ENCODE results near the gene CFAP20DC.
A peak's percentile ranks its signal among the peaks of the same experiment; 100 is the strongest.
"Not testable (repeated sequence)": the region's sequence is repeated elsewhere in the genome, so short reads cannot be mapped to it uniquely, and the experiment has no call there.

CFAP20DC gene

GRCh38 chr3:58698246-58698645, 351.6 kb downstream of the CFAP20DC start:
- no peak for TF ChIP-seq CTCF (IDR thresholded peaks at IDR 0.05; ENCODE audit: insufficient read depth, low read depth, low read length, missing control alignments)
- DNase-seq (ENCODE audit: low read depth): no peak
- H3K4me3 ChIP-seq (ENCODE audit: low read depth, low read length): no peak overlapping the region

DNA sequence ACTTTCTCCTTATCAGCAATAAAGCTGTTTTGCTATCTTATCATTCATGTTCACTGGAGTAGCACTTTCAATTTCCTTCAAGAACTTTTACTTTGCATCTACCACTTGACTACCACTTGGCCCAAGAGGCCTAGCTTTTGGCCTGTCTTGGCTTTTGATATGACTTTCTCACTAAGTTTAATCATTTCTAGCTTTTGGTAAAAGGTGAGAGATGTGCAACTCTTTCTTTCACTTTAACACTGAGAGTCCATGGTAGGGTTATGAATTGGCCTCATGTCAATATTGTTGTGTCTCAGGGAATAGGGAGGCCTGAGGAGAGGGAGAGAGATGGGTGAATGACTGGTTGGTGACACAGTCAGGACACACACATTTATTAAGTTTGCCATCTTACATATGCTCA, 352.3 kb downstream of the CFAP20DC start:
- DNase-seq (ENCODE audit: low read depth): peak; percentile 50
- no peak for TF ChIP-seq CTCF (IDR thresholded peaks at IDR 0.05; ENCODE audit: insufficient read depth, low read depth, low read length, missing control alignments)

GRCh38 chr3:58696813-58697212, 353.0 kb downstream of the CFAP20DC start:
- not testable (repeated sequence) for DNase-seq (ENCODE audit: low read depth); H3K4me3 ChIP-seq (ENCODE audit: low read depth, low read length)

More for the DNA sequence above, 352.3 kb downstream of the CFAP20DC start:
- no peak overlapping the region for H3K4me3 ChIP-seq (ENCODE audit: low read depth, low read length)

GRCh38 chr3:58696093-58696492, 353.7 kb downstream of the CFAP20DC start:
- DNase-seq (ENCODE audit: low read depth): no peak
- H3K4me3 ChIP-seq (ENCODE audit: low read depth, low read length): no peak overlapping the region
- no peak for TF ChIP-seq CTCF (IDR thresholded peaks at IDR 0.05; ENCODE audit: insufficient read depth, low read depth, low read length, missing control alignments)

DNA sequence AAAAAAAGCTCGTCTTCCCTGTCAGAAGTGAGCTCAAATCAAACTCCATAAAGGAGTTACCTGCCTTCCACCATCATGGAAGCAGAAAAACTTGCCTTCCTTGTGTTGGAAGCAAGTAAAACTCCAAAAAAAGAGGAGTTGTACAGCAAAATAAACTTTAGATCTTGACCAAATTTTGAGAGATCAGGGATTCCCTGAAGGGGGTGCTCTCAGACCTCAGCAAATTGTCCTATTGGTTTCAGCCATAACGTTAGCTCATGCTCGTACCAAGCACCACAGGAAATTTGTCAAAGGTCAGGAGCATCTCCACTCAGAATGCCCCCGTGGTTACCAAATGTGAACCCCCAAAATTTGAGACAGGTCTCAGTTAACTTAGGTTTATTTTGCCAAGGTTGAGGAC, 354.5 kb downstream of the CFAP20DC start:
- DNase-seq (ENCODE audit: low read depth): peak; percentile 10
- H3K4me3 ChIP-seq (ENCODE audit: low read depth, low read length): not testable (repeated sequence)

DNA sequence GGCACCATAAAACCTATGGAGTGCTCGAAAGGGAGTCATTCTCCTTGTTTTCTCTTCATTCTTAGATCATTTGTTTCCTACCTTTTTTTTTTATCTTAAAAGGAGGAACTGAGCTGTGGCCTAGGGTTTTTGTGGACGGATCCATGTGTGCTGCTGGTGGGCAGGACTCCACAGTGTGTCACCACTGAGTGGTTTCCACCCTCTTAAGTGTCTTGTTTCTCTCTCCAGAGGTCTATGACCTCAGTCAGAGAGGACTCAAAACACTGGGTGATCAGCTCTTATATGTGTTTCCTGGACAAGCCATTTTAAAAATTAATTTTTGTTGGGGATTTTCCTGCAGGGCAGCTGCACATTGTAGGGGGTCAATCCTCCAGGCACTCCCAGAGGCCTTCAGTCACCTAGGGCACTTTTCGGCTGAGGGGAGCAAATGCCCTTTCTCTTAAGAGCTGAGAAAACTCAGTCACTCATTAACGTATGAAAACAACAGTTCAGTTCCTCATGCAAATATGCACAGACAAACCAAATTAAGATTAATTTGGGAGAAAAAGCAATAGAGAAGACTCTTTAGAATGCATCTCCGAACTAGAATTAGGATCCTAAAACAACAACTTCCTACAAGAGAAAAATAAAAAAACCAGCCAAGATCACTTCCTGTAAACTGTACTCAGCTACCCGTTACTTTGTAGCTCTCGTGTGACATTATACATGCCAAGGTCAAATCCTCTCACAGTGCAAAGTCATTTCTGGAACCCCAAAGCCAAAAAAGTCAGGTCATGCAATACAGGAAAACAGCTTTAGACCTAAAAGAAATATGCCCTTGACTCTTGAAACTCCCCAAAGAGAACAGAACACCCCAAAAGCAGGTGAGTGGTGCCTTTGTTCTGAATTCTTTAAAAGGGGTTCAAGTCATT, 355.6 kb downstream of the CFAP20DC start:
- no peak for TF ChIP-seq CTCF (IDR thresholded peaks at IDR 0.05; ENCODE audit: insufficient read depth, low read depth, low read length, missing control alignments)
- no peak overlapping the region for H3K4me3 ChIP-seq (ENCODE audit: low read depth, low read length)
- peak; percentile 72 for DNase-seq (ENCODE audit: low read depth)

DNA sequence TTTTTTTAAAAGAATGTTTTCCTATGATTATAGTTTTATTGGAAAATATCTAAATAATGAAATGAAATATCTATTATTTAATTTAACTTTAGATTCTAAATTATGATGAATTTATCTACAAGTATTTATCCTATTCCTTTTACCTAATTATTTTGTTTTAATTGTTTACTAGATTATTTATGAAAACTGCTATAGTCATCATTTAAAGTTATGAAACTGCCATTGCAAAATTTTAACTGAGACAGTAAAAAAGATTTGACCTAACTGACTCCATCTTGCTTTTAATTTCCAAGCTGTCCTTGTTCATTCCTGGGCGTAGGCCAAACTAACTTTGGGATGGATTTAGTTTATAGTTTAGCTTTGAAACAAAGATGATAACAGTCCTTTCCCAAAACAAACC, 357.3 kb downstream of the CFAP20DC start:
- DNase-seq (ENCODE audit: low read depth): no peak
- no peak for TF ChIP-seq CTCF (IDR thresholded peaks at IDR 0.05; ENCODE audit: insufficient read depth, low read depth, low read length, missing control alignments)
- H3K4me3 ChIP-seq (ENCODE audit: low read depth, low read length): no peak overlapping the region
